OCI-LY1 (cell line): ENCODE results near the gene FTL.

Source experiments
- CTCF ChIP-seq: fragments of 200-600 bp; sonication (generic), shearing (Covaris generic); IDR thresholded peaks from 2 replicates; pipeline ENCODE4 v1.5.1; 2017; ENCODE audit warnings: mild to moderate bottlenecking, antibody characterized with exemption, low read length, moderate library complexity, mixed read lengths
- EZH2 ChIP-seq: fragments of 200-600 bp; sonication (generic), shearing (Covaris generic); IDR thresholded peaks from 2 replicates; pipeline ENCODE4 v1.8.0; 2017; ENCODE audit warnings: borderline replicate concordance, mixed run types, mild to moderate bottlenecking, antibody characterized with exemption, low read length, moderate library complexity, mixed read lengths

- TF ChIP-seq EZH2 (no peak), CTCF (no peak)
Observed at GRCh38 chr19:48920949-48921348, 44.2 kb upstream of the FTL start.
